MCF 10A (cell line): ENCODE results near the gene MXD3. TPM values are rescaled to one million over a fixed set of nuclear protein-coding genes. Genes with fewer than 3 reads are reported as not detected.

Source experiments
- BruUV-seq: library from RNA; stranded (reverse); fragments of 400-500 nt; replicated peaks from 2 replicates; lab custom pipeline; 2021; lab: Mats Ljungman, UMichigan
- CTCF ChIA-PET: fragments of 300-600 bp; sonication (Branson Sonifier 250); formaldehyde crosslinking; extraction: SDS; loops from one replicate; lab custom pipeline; 2021; ENCODE audit warnings: antibody characterized with exemption, inconsistent platforms; lab: Yijun Ruan, JAX
- POLR2A ChIA-PET: fragments of 300-600, 350-650 bp; sonication (Branson Sonifier 250); formaldehyde crosslinking; extraction: SDS; loops from one replicate; lab custom pipeline; 2020; ENCODE audit warnings: antibody characterized with exemption, inconsistent platforms; lab: Yijun Ruan, JAX
- DNase-seq: peaks from one replicate; pipeline ENCODE4 v3.0.0-alpha.2; 2018; ENCODE audit not compliant: unreplicated experiment
- H3K27ac Mint-ChIP-seq: one replicate; pipeline ENCODE4 v1.8.0; 2022; ENCODE audit warnings: mild to moderate bottlenecking, low read depth, mixed read lengths; ENCODE audit not compliant: unreplicated experiment
- H3K27me3 Mint-ChIP-seq: one replicate; pipeline ENCODE4 v1.8.0; 2022; ENCODE audit warnings: mixed read lengths; ENCODE audit not compliant: insufficient read depth, unreplicated experiment
- H3K36me3 Mint-ChIP-seq: one replicate; pipeline ENCODE4 v1.8.0; 2022; ENCODE audit warnings: mild to moderate bottlenecking, moderate library complexity, mixed read lengths; ENCODE audit not compliant: insufficient read depth, unreplicated experiment
- H3K4me1 Mint-ChIP-seq: one replicate; pipeline ENCODE4 v1.8.0; 2022; ENCODE audit warnings: mixed read lengths; ENCODE audit not compliant: insufficient read depth, unreplicated experiment
- H3K4me3 Mint-ChIP-seq: one replicate; pipeline ENCODE4 v1.8.0; 2022; ENCODE audit warnings: mild to moderate bottlenecking, moderate library complexity, mixed read lengths; ENCODE audit not compliant: unreplicated experiment
- H3K9me3 Mint-ChIP-seq: one replicate; pipeline ENCODE4 v1.8.0; 2022; ENCODE audit warnings: mixed read lengths; ENCODE audit not compliant: unreplicated experiment
- CTCF ChIP-seq: fragments of 200-600 bp; IDR thresholded peaks from one replicate; pipeline ENCODE4 v1.8.0; 2022; ENCODE audit warnings: antibody characterized with exemption, mild to moderate bottlenecking; ENCODE audit not compliant: unreplicated experiment
- intact Hi-C: fragments of 100-400 bp; cut with micrococcal nuclease; formaldehyde crosslinking; loops from 2 replicates; pipeline ENCODE4 v1.14.1; 2022
- total RNA-seq: library from RNA; stranded (reverse); gene quantifications from 2 replicates; pipeline ENCODE4 v1.2.3, GENCODE V29; 2022

The MXD3 gene
- total RNA-seq, 1 experiment from 2014 or later = 13.2 TPM

GRCh38 chr5:177356746-177357145, 45.0 kb upstream of the MXD3 start:
- Mint-ChIP-seq H3K27me3 (no peaks in the 10 kb centered on the region), H3K27ac (no peak overlapping the region), H3K4me3 (no peak overlapping the region), H3K36me3 (no peaks in the 10 kb centered on the region), H3K4me1 (peaks cover 18% of the 10 kb centered on the region), H3K9me3 (no peaks in the 10 kb centered on the region)
- BruUV-seq = no TSS peak
- DNase-seq = no peak
- intact Hi-C loops = no loop called here
- POLR2A ChIA-PET = interaction anchor here (2.0 kb wide), 1 partner anchor 32 kb away, joined by 5 read pairs; no protein-coding TSS in a partner anchor
- CTCF ChIA-PET = interaction anchor here (0.6 to 1.5 kb wide), 3 partner anchors 10 to 34 kb away, joined by 3 read pairs; no protein-coding TSS in a partner anchor
- TF ChIP-seq CTCF = no peak

- BruUV-seq = no TSS peak
- no peak for DNase-seq
- no peaks in the 10 kb centered on the region for H3K27me3 Mint-ChIP-seq
- H3K4me3 Mint-ChIP-seq = no peak overlapping the region
- POLR2A ChIA-PET = interaction anchor here (0.6 to 2.0 kb wide), 4 partner anchors 8 to 615 kb away, joined by 3 to 5 read pairs (median 3); no protein-coding TSS in a partner anchor
- no peak overlapping the region for H3K27ac Mint-ChIP-seq
- peaks cover 18% of the 10 kb centered on the region for H3K4me1 Mint-ChIP-seq
- no peaks in the 10 kb centered on the region for H3K36me3 Mint-ChIP-seq
- no peaks in the 10 kb centered on the region for H3K9me3 Mint-ChIP-seq
- CTCF ChIA-PET = interaction anchor here (0.6 to 1.5 kb wide), 7 partner anchors 11 to 151 kb away, joined by 3 to 7 read pairs (median 3); no protein-coding TSS in a partner anchor
- intact Hi-C loops = no loop called here
- TF ChIP-seq CTCF = no peak
Measured at GRCh38 chr5:177355868-177356168, 44.1 kb upstream of the MXD3 start.

- Mint-ChIP-seq H3K4me3 (no peak overlapping the region), H3K9me3 (no peaks in the 10 kb centered on the region), H3K27ac (no peak overlapping the region), H3K27me3 (no peaks in the 10 kb centered on the region), H3K4me1 (peaks cover 20% of the 10 kb centered on the region), H3K36me3 (no peaks in the 10 kb centered on the region)
- BruUV-seq = no TSS peak
- POLR2A ChIA-PET = interaction anchor here (0.6 to 1.9 kb wide), 5 partner anchors 9 to 615 kb away, joined by 3 to 5 read pairs (median 3); no protein-coding TSS in a partner anchor
- intact Hi-C loops = no loop called here
- TF ChIP-seq CTCF = no peak
- DNase-seq = no peak
- CTCF ChIA-PET = interaction anchor here (0.8 to 1.2 kb wide), 6 partner anchors 14 to 152 kb away, joined by 3 to 7 read pairs (median 4); no protein-coding TSS in a partner anchor
Measured at GRCh38 chr5:177355162-177355867, 43.6 kb upstream of the MXD3 start.

GRCh38 chr5:177354711-177355110, 43.0 kb upstream of the MXD3 start:
- H3K4me1 Mint-ChIP-seq = peaks cover 26% of the 10 kb centered on the region
- POLR2A ChIA-PET = interaction anchor here (1.2 to 1.9 kb wide), 2 partner anchors 34 to 95 kb away, joined by 5 read pairs; no protein-coding TSS in a partner anchor
- intact Hi-C loops = no loop called here
- no peak for TF ChIP-seq CTCF
- H3K27ac Mint-ChIP-seq = no peak overlapping the region
- H3K9me3 Mint-ChIP-seq = no peaks in the 10 kb centered on the region
- no peak overlapping the region for H3K4me3 Mint-ChIP-seq
- no TSS peak for BruUV-seq
- no peak for DNase-seq
- no peaks in the 10 kb centered on the region for H3K27me3 Mint-ChIP-seq
- CTCF ChIA-PET = interaction anchor here (1.1 to 4.4 kb wide), 4 partner anchors 15 to 48 kb away, joined by 3 to 22 read pairs (median 4); no protein-coding TSS in a partner anchor
- H3K36me3 Mint-ChIP-seq = no peaks in the 10 kb centered on the region
